ENCODE results near the gene SPOUT1. TPM values are rescaled to one million over a fixed set of nuclear protein-coding genes. Genes with fewer than 3 reads are reported as not detected.
"Not testable (repeated sequence)": the region's sequence is repeated elsewhere in the genome, so short reads cannot be mapped to it uniquely, and the experiment has no call there.

The SPOUT1 gene
- total RNA-seq, 1 donor from 2014 or later, result 11.0 TPM

- Histone ChIP-seq H3K27me3 (ENCODE audit: control insufficient read depth in 3 of 3, insufficient read depth in 3 of 3, low read length in 3 of 3) (no peaks in the 10 kb centered on the region), H3K27ac (ENCODE audit: low read depth, low read length) (no peak overlapping the region), H3K4me1 (ENCODE audit: control insufficient read depth in 3 of 3, insufficient read depth in 3 of 3, low read length in 3 of 3) (no peaks in the 10 kb centered on the region)
These were observed 18.7 kb downstream of the SPOUT1 start for GRCh38 chr9:128810873-128811272.

GRCh38 chr9:128809831-128810230 is 19.8 kb downstream of the SPOUT1 start:
- Histone ChIP-seq H3K4me1 (ENCODE audit: control insufficient read depth in 3 of 3, insufficient read depth in 3 of 3, low read length in 3 of 3) (no peaks in the 10 kb centered on the region), H3K9me3 (ENCODE audit: control insufficient read depth in 3 of 3, low read length in 3 of 3) (no peaks in the 10 kb centered on the region), H3K36me3 (ENCODE audit: control insufficient read depth in 3 of 3, insufficient read depth in 3 of 3, low read length in 3 of 3) (peaks cover 36 to 39% (median 36%) of the 10 kb centered on the region in 3 donors), H3K4me3 (ENCODE audit: low read length in 3 of 3) (no peak overlapping the region), H3K27ac (ENCODE audit: low read depth, low read length) (no peak overlapping the region), H3K9ac (ENCODE audit: low read depth in 1 of 3, low read length in 3 of 3) (no peak overlapping the region), H3K27me3 (ENCODE audit: control insufficient read depth in 3 of 3, insufficient read depth in 3 of 3, low read length in 3 of 3) (no peaks in the 10 kb centered on the region)

More at GRCh38 chr9:128810873-128811272, 18.7 kb downstream of the SPOUT1 start:
- peaks cover 27 to 30% (median 30%) of the 10 kb centered on the region in 3 donors for H3K36me3 ChIP-seq (ENCODE audit: control insufficient read depth in 3 of 3, insufficient read depth in 3 of 3, low read length in 3 of 3)
- no peak overlapping the region for H3K9ac ChIP-seq (ENCODE audit: low read depth in 1 of 3, low read length in 3 of 3)
- H3K9me3 ChIP-seq (ENCODE audit: control insufficient read depth in 3 of 3, low read length in 3 of 3), result no peaks in the 10 kb centered on the region
- no peak overlapping the region for H3K4me3 ChIP-seq (ENCODE audit: low read length in 3 of 3)

GRCh38 chr9:128809036-128809599 is 20.5 kb downstream of the SPOUT1 start:
- no peaks in the 10 kb centered on the region for H3K4me1 ChIP-seq (ENCODE audit: control insufficient read depth in 3 of 3, insufficient read depth in 3 of 3, low read length in 3 of 3)
- no peak overlapping the region for H3K9ac ChIP-seq (ENCODE audit: low read depth in 1 of 3, low read length in 3 of 3)
- no peak overlapping the region for H3K4me3 ChIP-seq (ENCODE audit: low read length in 3 of 3)
- no peak overlapping the region for H3K27ac ChIP-seq (ENCODE audit: low read depth, low read length)
- H3K27me3 ChIP-seq (ENCODE audit: control insufficient read depth in 3 of 3, insufficient read depth in 3 of 3, low read length in 3 of 3), result no peaks in the 10 kb centered on the region
- H3K36me3 ChIP-seq (ENCODE audit: control insufficient read depth in 3 of 3, insufficient read depth in 3 of 3, low read length in 3 of 3), result peaks cover 36 to 40% (median 38%) of the 10 kb centered on the region in 3 donors
- H3K9me3 ChIP-seq (ENCODE audit: control insufficient read depth in 3 of 3, low read length in 3 of 3), result no peaks in the 10 kb centered on the region

- Histone ChIP-seq H3K4me1 (ENCODE audit: control insufficient read depth in 3 of 3, insufficient read depth in 3 of 3, low read length in 3 of 3) (no peaks in the 10 kb centered on the region), H3K27me3 (ENCODE audit: control insufficient read depth in 3 of 3, insufficient read depth in 3 of 3, low read length in 3 of 3) (no peaks in the 10 kb centered on the region), H3K9ac (ENCODE audit: low read depth in 1 of 3, low read length in 3 of 3) (no peak overlapping the region), H3K4me3 (ENCODE audit: low read length in 3 of 3) (no peak overlapping the region), H3K27ac (ENCODE audit: low read depth, low read length) (no peak overlapping the region), H3K36me3 (ENCODE audit: control insufficient read depth in 3 of 3, insufficient read depth in 3 of 3, low read length in 3 of 3) (peaks cover 42 to 46% (median 44%) of the 10 kb centered on the region in 3 donors), H3K9me3 (ENCODE audit: control insufficient read depth in 3 of 3, low read length in 3 of 3) (no peaks in the 10 kb centered on the region)
These were observed 21.1 kb downstream of the SPOUT1 start for GRCh38 chr9:128808543-128808942.

- no peak overlapping the region for H3K4me3 ChIP-seq (ENCODE audit: low read length in 3 of 3)
- H3K27ac ChIP-seq (ENCODE audit: low read depth, low read length), result no peak overlapping the region
- no peaks in the 10 kb centered on the region for H3K4me1 ChIP-seq (ENCODE audit: control insufficient read depth in 3 of 3, insufficient read depth in 3 of 3, low read length in 3 of 3)
- no peak overlapping the region for H3K9ac ChIP-seq (ENCODE audit: low read depth in 1 of 3, low read length in 3 of 3)
- H3K27me3 ChIP-seq (ENCODE audit: control insufficient read depth in 3 of 3, insufficient read depth in 3 of 3, low read length in 3 of 3), result no peaks in the 10 kb centered on the region
- H3K9me3 ChIP-seq (ENCODE audit: control insufficient read depth in 3 of 3, low read length in 3 of 3), result no peaks in the 10 kb centered on the region
- H3K36me3 ChIP-seq (ENCODE audit: control insufficient read depth in 3 of 3, insufficient read depth in 3 of 3, low read length in 3 of 3), result peaks cover 48 to 51% (median 51%) of the 10 kb centered on the region in 3 donors
These were observed 21.8 kb downstream of the SPOUT1 start for GRCh38 chr9:128807827-128808226.

GRCh38 chr9:128805661-128806060 is 23.9 kb downstream of the SPOUT1 start:
- H3K9me3 ChIP-seq (ENCODE audit: control insufficient read depth in 3 of 3, low read length in 3 of 3), result no peaks in the 10 kb centered on the region
- H3K9ac ChIP-seq (ENCODE audit: low read depth in 1 of 3, low read length in 3 of 3), result no peak overlapping the region
- no peaks in the 10 kb centered on the region for H3K4me1 ChIP-seq (ENCODE audit: control insufficient read depth in 3 of 3, insufficient read depth in 3 of 3, low read length in 3 of 3)
- H3K4me3 ChIP-seq (ENCODE audit: low read length in 3 of 3), result no peak overlapping the region
- H3K27ac ChIP-seq (ENCODE audit: low read depth, low read length), result no peak overlapping the region
- H3K36me3 ChIP-seq (ENCODE audit: control insufficient read depth in 3 of 3, insufficient read depth in 3 of 3, low read length in 3 of 3), result peaks cover 57 to 65% (median 63%) of the 10 kb centered on the region in 3 donors
- H3K27me3 ChIP-seq (ENCODE audit: control insufficient read depth in 3 of 3, insufficient read depth in 3 of 3, low read length in 3 of 3), result no peaks in the 10 kb centered on the region

- Histone ChIP-seq H3K4me3 (ENCODE audit: low read length in 3 of 3) (no peak overlapping the region), H3K27me3 (ENCODE audit: control insufficient read depth in 3 of 3, insufficient read depth in 3 of 3, low read length in 3 of 3) (no peaks in the 10 kb centered on the region), H3K9ac (ENCODE audit: low read depth in 1 of 3, low read length in 3 of 3) (no peak overlapping the region), H3K9me3 (ENCODE audit: control insufficient read depth in 3 of 3, low read length in 3 of 3) (no peaks in the 10 kb centered on the region), H3K4me1 (ENCODE audit: control insufficient read depth in 3 of 3, insufficient read depth in 3 of 3, low read length in 3 of 3) (no peaks in the 10 kb centered on the region), H3K27ac (ENCODE audit: low read depth, low read length) (no peak overlapping the region), H3K36me3 (ENCODE audit: control insufficient read depth in 3 of 3, insufficient read depth in 3 of 3, low read length in 3 of 3) (peaks cover 64 to 68% (median 65%) of the 10 kb centered on the region in 3 donors)
These were observed 27.1 kb downstream of the SPOUT1 start for GRCh38 chr9:128802482-128802881.

GRCh38 chr9:128800061-128800460 is 29.5 kb downstream of the SPOUT1 start:
- no peaks in the 10 kb centered on the region for H3K4me1 ChIP-seq (ENCODE audit: control insufficient read depth in 3 of 3, insufficient read depth in 3 of 3, low read length in 3 of 3)
- H3K27me3 ChIP-seq (ENCODE audit: control insufficient read depth in 3 of 3, insufficient read depth in 3 of 3, low read length in 3 of 3), result no peaks in the 10 kb centered on the region
- no peaks in the 10 kb centered on the region for H3K9me3 ChIP-seq (ENCODE audit: control insufficient read depth in 3 of 3, low read length in 3 of 3)
- no peak overlapping the region for H3K27ac ChIP-seq (ENCODE audit: low read depth, low read length)
- peaks cover 51 to 55% (median 54%) of the 10 kb centered on the region in 3 donors for H3K36me3 ChIP-seq (ENCODE audit: control insufficient read depth in 3 of 3, insufficient read depth in 3 of 3, low read length in 3 of 3)
- H3K9ac ChIP-seq (ENCODE audit: low read depth in 1 of 3, low read length in 3 of 3), result no peak overlapping the region
- no peak overlapping the region for H3K4me3 ChIP-seq (ENCODE audit: low read length in 3 of 3)

- no peaks in the 10 kb centered on the region for H3K4me1 ChIP-seq (ENCODE audit: control insufficient read depth in 3 of 3, insufficient read depth in 3 of 3, low read length in 3 of 3)
- H3K27me3 ChIP-seq (ENCODE audit: control insufficient read depth in 3 of 3, insufficient read depth in 3 of 3, low read length in 3 of 3), result no peaks in the 10 kb centered on the region
- H3K27ac ChIP-seq (ENCODE audit: low read depth, low read length), result no peak overlapping the region
- no peak overlapping the region for H3K4me3 ChIP-seq (ENCODE audit: low read length in 3 of 3)
- peaks cover 53 to 59% (median 57%) of the 10 kb centered on the region in 3 donors for H3K36me3 ChIP-seq (ENCODE audit: control insufficient read depth in 3 of 3, insufficient read depth in 3 of 3, low read length in 3 of 3)
- H3K9me3 ChIP-seq (ENCODE audit: control insufficient read depth in 3 of 3, low read length in 3 of 3), result no peaks in the 10 kb centered on the region
- H3K9ac ChIP-seq (ENCODE audit: low read depth in 1 of 3, low read length in 3 of 3), result no peak overlapping the region
These were observed 30.7 kb downstream of the SPOUT1 start for GRCh38 chr9:128798896-128799295.

GRCh38 chr9:128794961-128795360 is 34.6 kb downstream of the SPOUT1 start:
- H3K27me3 ChIP-seq (ENCODE audit: control insufficient read depth in 3 of 3, insufficient read depth in 3 of 3, low read length in 3 of 3); H3K27ac ChIP-seq (ENCODE audit: low read depth, low read length); H3K4me1 ChIP-seq (ENCODE audit: control insufficient read depth in 3 of 3, insufficient read depth in 3 of 3, low read length in 3 of 3); H3K4me3 ChIP-seq (ENCODE audit: low read length in 3 of 3); H3K9me3 ChIP-seq (ENCODE audit: control insufficient read depth in 3 of 3, low read length in 3 of 3); H3K9ac ChIP-seq (ENCODE audit: low read depth in 1 of 3, low read length in 3 of 3): not testable (repeated sequence)
- H3K36me3 ChIP-seq (ENCODE audit: control insufficient read depth in 3 of 3, insufficient read depth in 3 of 3, low read length in 3 of 3), result peaks cover 63 to 66% (median 65%) of the 10 kb centered on the region in 3 donors

Measured in skeletal muscle tissue (tissue), 4 donors.